Activated CD8-positive, alpha-beta T cell treated with anti-CD3 and anti-CD28 coated beads, Interleukin-2, amount 10 ng/mL, durations not matched to agents 7 days and 5 days (primary cell): ENCODE results near the gene NCAPG. TPM values are rescaled to one million over a fixed set of nuclear protein-coding genes. Genes with fewer than 3 reads are reported as not detected.

Experiments
- ATAC-seq: fragments of 150-1000 bp; cut with Tn5 transposase; one replicate; pipeline ENCODE4 v1.10.0; 2021; ENCODE audit warnings: moderate library complexity
- CTCF ChIA-PET: fragments of 350-600 bp; sonication (Branson Sonifier 250); formaldehyde crosslinking; loops from one replicate; lab custom pipeline; 2021; ENCODE audit warnings: antibody characterized with exemption; lab: Charles Lee
- POLR2A ChIA-PET: fragments of 350-600 bp; sonication (Branson Sonifier 250); formaldehyde crosslinking; loops from one replicate; lab custom pipeline; 2021; ENCODE audit warnings: antibody characterized with exemption; lab: Charles Lee
- DNase-seq: peaks from one replicate; pipeline ENCODE4 v3.0.0-alpha.2; 2020
- H3K27ac Mint-ChIP-seq: one replicate; pipeline ENCODE4 v1.8.0; 2021; ENCODE audit warnings: mild to moderate bottlenecking, mixed read lengths
- H3K27me3 Mint-ChIP-seq: one replicate; pipeline ENCODE4 v1.8.0; 2021; ENCODE audit warnings: low read depth, mixed read lengths
- H3K36me3 Mint-ChIP-seq: one replicate; pipeline ENCODE4 v1.8.0; 2021; ENCODE audit warnings: low read depth, mixed read lengths
- H3K4me1 Mint-ChIP-seq: one replicate; pipeline ENCODE4 v1.8.0; 2021; ENCODE audit warnings: low read depth, mixed read lengths
- H3K4me3 Mint-ChIP-seq: one replicate; pipeline ENCODE4 v1.8.0; 2021; ENCODE audit warnings: mild to moderate bottlenecking, mixed read lengths
- H3K9me3 Mint-ChIP-seq: one replicate; pipeline ENCODE4 v1.8.0; 2022; ENCODE audit warnings: mixed read lengths; ENCODE audit not compliant: insufficient read depth
- total RNA-seq, 2 experiments: library from RNA; stranded (reverse); gene quantifications; one replicate each; pipeline ENCODE4 v1.2.3, GENCODE V29; 2021

Gene NCAPG, protein sequence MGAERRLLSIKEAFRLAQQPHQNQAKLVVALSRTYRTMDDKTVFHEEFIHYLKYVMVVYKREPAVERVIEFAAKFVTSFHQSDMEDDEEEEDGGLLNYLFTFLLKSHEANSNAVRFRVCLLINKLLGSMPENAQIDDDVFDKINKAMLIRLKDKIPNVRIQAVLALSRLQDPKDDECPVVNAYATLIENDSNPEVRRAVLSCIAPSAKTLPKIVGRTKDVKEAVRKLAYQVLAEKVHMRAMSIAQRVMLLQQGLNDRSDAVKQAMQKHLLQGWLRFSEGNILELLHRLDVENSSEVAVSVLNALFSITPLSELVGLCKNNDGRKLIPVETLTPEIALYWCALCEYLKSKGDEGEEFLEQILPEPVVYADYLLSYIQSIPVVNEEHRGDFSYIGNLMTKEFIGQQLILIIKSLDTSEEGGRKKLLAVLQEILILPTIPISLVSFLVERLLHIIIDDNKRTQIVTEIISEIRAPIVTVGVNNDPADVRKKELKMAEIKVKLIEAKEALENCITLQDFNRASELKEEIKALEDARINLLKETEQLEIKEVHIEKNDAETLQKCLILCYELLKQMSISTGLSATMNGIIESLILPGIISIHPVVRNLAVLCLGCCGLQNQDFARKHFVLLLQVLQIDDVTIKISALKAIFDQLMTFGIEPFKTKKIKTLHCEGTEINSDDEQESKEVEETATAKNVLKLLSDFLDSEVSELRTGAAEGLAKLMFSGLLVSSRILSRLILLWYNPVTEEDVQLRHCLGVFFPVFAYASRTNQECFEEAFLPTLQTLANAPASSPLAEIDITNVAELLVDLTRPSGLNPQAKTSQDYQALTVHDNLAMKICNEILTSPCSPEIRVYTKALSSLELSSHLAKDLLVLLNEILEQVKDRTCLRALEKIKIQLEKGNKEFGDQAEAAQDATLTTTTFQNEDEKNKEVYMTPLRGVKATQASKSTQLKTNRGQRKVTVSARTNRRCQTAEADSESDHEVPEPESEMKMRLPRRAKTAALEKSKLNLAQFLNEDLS
- total RNA-seq = 10 to 100 TPM; 92.5 to 93.5 TPM

DNA sequence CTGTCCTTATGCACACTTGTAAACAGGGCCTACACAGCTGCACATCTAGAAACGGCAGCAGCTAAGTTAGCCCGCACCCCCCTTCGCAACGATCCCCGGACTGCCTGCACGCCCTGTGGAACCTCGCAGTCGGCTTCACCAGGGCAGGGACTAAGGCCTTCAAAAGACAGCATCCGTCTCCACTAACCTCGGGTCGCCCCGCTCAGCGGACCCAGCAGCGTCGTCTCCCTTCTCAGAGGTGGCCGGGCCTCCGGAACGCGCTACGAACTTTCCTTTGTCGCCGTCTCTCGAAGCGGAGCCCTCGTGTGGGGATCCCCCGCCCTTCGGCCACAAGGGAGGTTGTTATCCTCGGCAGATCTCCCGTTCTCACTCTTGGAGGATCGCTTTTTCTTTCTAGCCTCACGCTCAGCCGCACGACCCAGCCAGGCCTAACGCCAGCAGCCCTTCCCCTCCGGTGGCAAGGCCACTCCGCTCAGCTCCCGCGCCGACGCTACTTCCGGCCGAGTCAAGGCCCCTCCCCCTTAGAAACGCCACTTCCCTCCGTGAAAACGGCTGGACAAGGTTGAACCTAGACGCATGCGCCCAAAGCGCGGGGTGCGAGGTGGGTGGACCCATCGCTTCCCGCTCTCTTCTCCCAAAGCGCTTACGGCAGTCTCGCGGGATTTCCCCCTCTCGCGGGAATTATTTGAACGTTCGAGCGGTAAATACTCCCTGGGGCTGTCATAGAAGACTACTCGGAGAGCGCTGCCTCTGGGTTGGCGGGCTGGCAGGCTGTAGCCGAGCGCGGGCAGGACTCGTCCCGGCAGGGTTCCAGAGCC, at the start of gene NCAPG, which contains the start of gene DCAF16:
NCAPG (plus strand) TSS at position 720 of the 818 bp plus-strand sequence. CDS start 99 bp downstream, outside the sequence.
DCAF16 (minus strand) TSS at position 498 of the 818 bp plus-strand sequence. CDS start 6,616 bp downstream, outside the sequence.
- Mint-ChIP-seq H3K4me1 (peaks cover 51% of the 10 kb centered on the region), H3K9me3 (no peaks in the 10 kb centered on the region), H3K27ac (peak within 1 kb of the TSS; percentile 100), H3K4me3 (peak within 1 kb of the TSS; percentile 92), H3K36me3 (peaks cover 55% of the 10 kb centered on the region), H3K27me3 (no peaks in the 10 kb centered on the region)
- DNase-seq (peak; percentile 99), ATAC-seq (peak; percentile 90)
- ChIA-PET CTCF (interaction anchor here (0.7 to 4.3 kb wide), 8 partner anchors 13 to 299 kb away, joined by 3 to 46 read pairs (median 4); partner anchors contain the start of gene QDPR), POLR2A (interaction anchor here (0.7 to 4.2 kb wide), 14 partner anchors 10 to 264 kb away, joined by 3 to 46 read pairs (median 4); partner anchors contain the start of genes LAP3 and MED28)

DNA sequence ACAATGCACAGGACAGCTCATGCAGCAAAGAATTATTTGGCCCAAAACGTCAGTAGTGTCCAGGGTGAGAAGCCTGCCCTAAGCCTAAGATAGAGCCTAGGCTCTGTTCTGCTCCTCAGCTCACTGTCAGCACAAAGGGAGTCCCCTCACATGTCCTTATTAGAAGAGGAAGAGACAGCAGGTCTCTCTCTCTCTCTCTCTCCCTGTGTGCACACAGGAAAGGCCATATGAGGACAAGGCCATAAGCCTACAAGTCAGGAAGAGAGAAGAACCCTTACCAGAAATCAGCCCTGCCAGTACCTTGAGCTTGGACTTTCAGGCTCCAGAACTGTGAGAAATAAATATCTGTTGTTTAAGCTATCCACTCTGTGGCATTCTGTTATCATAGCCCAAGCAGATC, 49.7 kb upstream of the NCAPG start:
- no peak for DNase-seq
- no peaks in the 10 kb centered on the region for H3K9me3 Mint-ChIP-seq
- POLR2A ChIA-PET = no interaction called here
- no peaks in the 10 kb centered on the region for H3K36me3 Mint-ChIP-seq
- no peak overlapping the region for H3K27ac Mint-ChIP-seq
- H3K4me1 Mint-ChIP-seq = peaks cover 8% of the 10 kb centered on the region
- CTCF ChIA-PET = no interaction called here
- no peak overlapping the region for H3K4me3 Mint-ChIP-seq
- H3K27me3 Mint-ChIP-seq = peaks cover 6% of the 10 kb centered on the region
- no peak for ATAC-seq

GRCh38 chr4:17762726-17763125, 48.1 kb upstream of the NCAPG start:
- Mint-ChIP-seq H3K4me3 (no peak overlapping the region), H3K27me3 (peaks cover 3% of the 10 kb centered on the region), H3K36me3 (no peaks in the 10 kb centered on the region), H3K9me3 (no peaks in the 10 kb centered on the region), H3K27ac (no peak overlapping the region), H3K4me1 (peaks cover 10% of the 10 kb centered on the region)
- ChIA-PET POLR2A (interaction anchor here (0.7 to 1.4 kb wide), 2 partner anchors 31 to 48 kb away, joined by 3 to 4 read pairs; partner anchors contain the start of genes DCAF16 and NCAPG), CTCF (interaction anchor here (0.7 to 1.7 kb wide), 2 partner anchors 44 to 214 kb away, joined by 3 read pairs; no protein-coding TSS in a partner anchor)
- DNase-seq (no peak), ATAC-seq (no peak)

DNA sequence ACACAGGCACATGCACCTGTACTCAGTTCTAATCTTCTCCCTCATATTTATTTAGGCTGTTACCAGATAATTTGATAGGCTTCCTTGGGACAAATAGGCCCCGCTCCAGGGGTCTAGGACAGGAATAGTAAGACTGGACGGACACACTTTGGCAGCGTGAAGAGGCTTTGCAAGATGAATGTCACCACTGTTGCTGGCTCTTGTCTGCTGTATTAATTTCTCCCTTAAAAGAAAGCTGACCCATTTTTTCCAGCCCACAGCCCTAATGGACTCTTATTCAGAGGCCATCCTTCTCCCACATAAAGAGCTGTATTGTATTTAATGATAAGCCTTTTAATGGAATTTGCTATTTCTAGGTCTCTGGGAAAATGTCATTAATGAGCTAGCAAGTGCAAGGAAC, 47.4 kb upstream of the NCAPG start:
- POLR2A ChIA-PET = interaction anchor here (0.7 to 1.4 kb wide), 2 partner anchors 30 to 47 kb away, joined by 3 to 4 read pairs; partner anchors contain the start of genes DCAF16 and NCAPG
- no peak overlapping the region for H3K27ac Mint-ChIP-seq
- no peak overlapping the region for H3K4me3 Mint-ChIP-seq
- H3K4me1 Mint-ChIP-seq = peaks cover 10% of the 10 kb centered on the region
- H3K36me3 Mint-ChIP-seq = no peaks in the 10 kb centered on the region
- H3K27me3 Mint-ChIP-seq = peaks cover 3% of the 10 kb centered on the region
- CTCF ChIA-PET = no interaction called here
- H3K9me3 Mint-ChIP-seq = no peaks in the 10 kb centered on the region
- no peak for ATAC-seq
- no peak for DNase-seq

GRCh38 chr4:17763931-17764330, 46.8 kb upstream of the NCAPG start:
- H3K4me1 Mint-ChIP-seq = peaks cover 10% of the 10 kb centered on the region
- no peak overlapping the region for H3K27ac Mint-ChIP-seq
- no peaks in the 10 kb centered on the region for H3K36me3 Mint-ChIP-seq
- no peaks in the 10 kb centered on the region for H3K9me3 Mint-ChIP-seq
- H3K27me3 Mint-ChIP-seq = no peaks in the 10 kb centered on the region
- DNase-seq = no peak
- POLR2A ChIA-PET = no interaction called here
- ATAC-seq = no peak
- no peak overlapping the region for H3K4me3 Mint-ChIP-seq
- CTCF ChIA-PET = no interaction called here

- H3K9me3 Mint-ChIP-seq = no peaks in the 10 kb centered on the region
- CTCF ChIA-PET = interaction anchor here (1.3 kb wide), 1 partner anchor 217 kb away, joined by 4 read pairs; no protein-coding TSS in a partner anchor
- no peaks in the 10 kb centered on the region for H3K27me3 Mint-ChIP-seq
- peaks cover 10% of the 10 kb centered on the region for H3K4me1 Mint-ChIP-seq
- no peak overlapping the region for H3K4me3 Mint-ChIP-seq
- DNase-seq (no peak), ATAC-seq (no peak)
- POLR2A ChIA-PET = interaction anchor here (0.7 to 1.0 kb wide), 2 partner anchors 15 to 80 kb away, joined by 3 read pairs; partner anchors contain the start of gene FAM184B
- H3K27ac Mint-ChIP-seq = no peak overlapping the region
- no peaks in the 10 kb centered on the region for H3K36me3 Mint-ChIP-seq
These were observed 45.1 kb upstream of the NCAPG start for GRCh38 chr4:17765514-17766286.

- DNase-seq (no peak), ATAC-seq (no peak)
- no peak overlapping the region for H3K4me3 Mint-ChIP-seq
- H3K27ac Mint-ChIP-seq = no peak overlapping the region
- peaks cover 10% of the 10 kb centered on the region for H3K4me1 Mint-ChIP-seq
- CTCF ChIA-PET = interaction anchor here (1.3 kb wide), 1 partner anchor 218 kb away, joined by 4 read pairs; no protein-coding TSS in a partner anchor
- POLR2A ChIA-PET = no interaction called here
- no peaks in the 10 kb centered on the region for H3K36me3 Mint-ChIP-seq
- no peaks in the 10 kb centered on the region for H3K9me3 Mint-ChIP-seq
- H3K27me3 Mint-ChIP-seq = no peaks in the 10 kb centered on the region
These were observed 43.8 kb upstream of the NCAPG start for GRCh38 chr4:17766826-17767458.

GRCh38 chr4:17769406-17770174, 41.2 kb upstream of the NCAPG start:
- H3K27me3 Mint-ChIP-seq = no peaks in the 10 kb centered on the region
- POLR2A ChIA-PET = no interaction called here

DNA sequence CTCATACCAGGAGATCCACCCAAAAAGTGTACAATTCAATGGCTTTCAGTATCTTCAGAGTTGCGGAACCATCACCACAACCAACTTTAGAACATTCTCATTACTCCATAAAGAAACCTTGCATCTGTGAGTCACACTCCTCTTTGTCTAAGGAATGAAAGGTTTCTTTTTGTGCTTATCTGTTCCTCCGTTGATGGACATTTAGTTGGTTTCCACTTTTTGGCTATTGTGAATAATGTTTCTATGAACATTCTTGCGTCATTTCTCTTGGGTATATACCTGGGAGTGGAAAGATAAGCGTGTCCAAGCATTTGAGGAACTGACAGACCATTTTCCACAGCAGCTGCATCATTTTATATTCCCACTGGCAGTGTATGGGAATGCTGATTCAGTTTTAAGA, 39.9 kb upstream of the NCAPG start:
- Mint-ChIP-seq H3K4me3 (no peak overlapping the region), H3K4me1 (peaks cover 5% of the 10 kb centered on the region), H3K36me3 (no peaks in the 10 kb centered on the region), H3K9me3 (no peaks in the 10 kb centered on the region), H3K27me3 (peaks cover 3% of the 10 kb centered on the region), H3K27ac (no peak overlapping the region)
- ChIA-PET POLR2A (no interaction called here), CTCF (no interaction called here)
- DNase-seq = no peak
- no peak for ATAC-seq

More at GRCh38 chr4:17769406-17770174, 41.2 kb upstream of the NCAPG start:
- no peaks in the 10 kb centered on the region for H3K9me3 Mint-ChIP-seq
- ATAC-seq (no peak), DNase-seq (peak; percentile 12)
- H3K4me1 Mint-ChIP-seq = peaks cover 10% of the 10 kb centered on the region
- CTCF ChIA-PET = no interaction called here
- H3K4me3 Mint-ChIP-seq = no peak overlapping the region
- no peak overlapping the region for H3K27ac Mint-ChIP-seq
- H3K36me3 Mint-ChIP-seq = no peaks in the 10 kb centered on the region
